IMR-90 (cell line): Measurements from ENCODE around the gene OXSR1. TPM values are rescaled to one million over a fixed set of nuclear protein-coding genes. Genes with fewer than 3 reads are reported as not detected.
A peak's percentile ranks its signal among the peaks of the same experiment; 100 is the strongest.

Experiments
- ATAC-seq: fragments of 200-7000 bp; cut with Tn5 transposase; 2 replicates; pipeline ENCODE4 v1.9.1; 2020; ENCODE audit warnings: low read depth, mild to moderate bottlenecking, moderate library complexity
- BruUV-seq: library from RNA; stranded (reverse); fragments of 400-500 nt; replicated peaks from 2 replicates; lab custom pipeline; 2021; lab: Mats Ljungman, UMichigan
- CTCF ChIA-PET: fragments of 300-600 bp; formaldehyde crosslinking; extraction: SDS; loops from one replicate; lab custom pipeline; 2021; ENCODE audit warnings: antibody characterized with exemption; lab: Yijun Ruan, JAX
- POLR2A ChIA-PET: fragments of 300-600 bp; sonication (Branson Sonifier 250); formaldehyde crosslinking; loops from one replicate; lab custom pipeline; 2022; ENCODE audit warnings: antibody characterized with exemption; ENCODE audit not compliant: unreplicated experiment; lab: Charles Lee
- DNase-seq: peaks from one replicate; pipeline ENCODE4 v3.0.0; 2013
- H2AFZ ChIP-seq: replicated peaks from 2 replicates; pipeline ENCODE3; 2013; ENCODE audit warnings: low read length, mild to moderate bottlenecking; ENCODE audit not compliant: poor library complexity
- H2AK5ac ChIP-seq: 2 replicates; pipeline ENCODE4 v1.6.1; 2013; ENCODE audit warnings: low read depth, low read length, inconsistent platforms
- H2AK9ac ChIP-seq: replicated peaks from 2 replicates; pipeline ENCODE3; 2013; ENCODE audit warnings: mild to moderate bottlenecking, low read depth, low read length, moderate library complexity; ENCODE audit not compliant: poor library complexity
- H2BK120ac ChIP-seq: 2 replicates; pipeline ENCODE4 v1.6.1; 2013; ENCODE audit warnings: low read depth, low read length, inconsistent platforms
- H2BK15ac ChIP-seq: 3 replicates; pipeline ENCODE4 v1.6.1; 2013; ENCODE audit warnings: low read depth, low read length, inconsistent platforms
- H2BK20ac ChIP-seq: 2 replicates; pipeline ENCODE4 v1.6.1; 2013; ENCODE audit warnings: low read depth, mild to moderate bottlenecking, inconsistent platforms, low read length, moderate library complexity
- H2BK5ac ChIP-seq: 2 replicates; pipeline ENCODE4 v1.6.1; 2013; ENCODE audit warnings: mild to moderate bottlenecking, low read depth, low read length, inconsistent platforms; ENCODE audit not compliant: poor library complexity, severe bottlenecking
- H3K14ac ChIP-seq: replicated peaks from 2 replicates; pipeline ENCODE4 v1.6.1; 2013; ENCODE audit warnings: low read depth, low read length, inconsistent platforms
- H3K18ac ChIP-seq: 2 replicates; pipeline ENCODE4 v1.6.1; 2013; ENCODE audit warnings: low read depth, low read length, control low read depth
- H3K23ac ChIP-seq: 2 replicates; pipeline ENCODE4 v1.6.1; 2013; ENCODE audit warnings: low read depth, low read length, inconsistent platforms
- H3K27ac ChIP-seq: 2 replicates; pipeline ENCODE4 v1.5.1; 2013; ENCODE audit warnings: mild to moderate bottlenecking, control low read depth, low read length; ENCODE audit not compliant: insufficient read depth
- H3K27me3 ChIP-seq: 2 replicates; pipeline ENCODE4 v1.6.1; 2013; ENCODE audit warnings: low read length; ENCODE audit not compliant: control insufficient read depth, insufficient read depth
- H3K36me3 ChIP-seq: 2 replicates; pipeline ENCODE4 v1.6.1; 2013; ENCODE audit warnings: low read length, mixed read lengths; ENCODE audit not compliant: control insufficient read depth, insufficient read depth
- H3K4ac ChIP-seq: 2 replicates; pipeline ENCODE4 v1.6.1; 2013; ENCODE audit warnings: low read depth, low read length, inconsistent platforms
- H3K4me1 ChIP-seq: 2 replicates; pipeline ENCODE4 v1.6.1; 2013; ENCODE audit warnings: low read length, mixed read lengths; ENCODE audit not compliant: control insufficient read depth, insufficient read depth
- H3K4me2 ChIP-seq: 2 replicates; pipeline ENCODE4 v1.6.1; 2013; ENCODE audit warnings: low read depth, mild to moderate bottlenecking, control low read depth, low read length, moderate library complexity
- H3K4me3 ChIP-seq: 2 replicates; pipeline ENCODE4 v1.5.1; 2013; ENCODE audit warnings: low read depth, mild to moderate bottlenecking, control low read depth, low read length, moderate library complexity; ENCODE audit not compliant: insufficient read depth
- H3K56ac ChIP-seq: 2 replicates; pipeline ENCODE4 v1.6.1; 2013; ENCODE audit warnings: low read length, inconsistent platforms; ENCODE audit not compliant: insufficient read depth; ENCODE audit errors: extremely low read depth
- H3K79me1 ChIP-seq, 2 experiments: 2 replicates each; pipeline ENCODE4 v1.6.1; 2013; ENCODE audit warnings: low read length in 2 of 2, inconsistent platforms in 1 of 2, low read depth in 1 of 2
- H3K9ac ChIP-seq: 2 replicates; pipeline ENCODE4 v1.6.1; 2013; ENCODE audit warnings: low read depth, low read length, control low read depth
- H3K9me1 ChIP-seq: 2 replicates; pipeline ENCODE4 v1.6.1; 2013; ENCODE audit warnings: low read length, inconsistent platforms; ENCODE audit not compliant: insufficient read depth
- H3K9me3 ChIP-seq: 2 replicates; pipeline ENCODE4 v1.6.1; 2013; ENCODE audit warnings: low read length; ENCODE audit not compliant: control insufficient read depth, insufficient read depth
- H4K20me1 ChIP-seq: 2 replicates; pipeline ENCODE4 v1.6.1; 2013; ENCODE audit warnings: low read length, inconsistent platforms; ENCODE audit not compliant: insufficient read depth
- H4K5ac ChIP-seq: 2 replicates; pipeline ENCODE4 v1.6.1; 2013; ENCODE audit warnings: mild to moderate bottlenecking, low read depth, low read length, control low read depth
- H4K8ac ChIP-seq, 2 experiments: 2 replicates each; pipeline ENCODE4 v1.6.1; 2013; ENCODE audit warnings: low read depth in 2 of 2, low read length in 2 of 2, control low read depth in 1 of 2, inconsistent platforms in 1 of 2
- H4K91ac ChIP-seq: 2 replicates; pipeline ENCODE4 v1.6.1; 2013; ENCODE audit warnings: low read depth, low read length, inconsistent platforms; ENCODE audit not compliant: insufficient read depth
- CEBPB ChIP-seq: IDR thresholded peaks from 2 replicates; pipeline ENCODE4 v1.6.1; 2012; ENCODE audit warnings: low read depth, low read length, improper control_type of control experiment
- FOS ChIP-seq: fragments of 150-350 bp; IDR thresholded peaks from 2 replicates; pipeline ENCODE4 v1.6.1; 2016; ENCODE audit warnings: low read depth, low read length
- MAZ ChIP-seq: IDR thresholded peaks from 2 replicates; pipeline ENCODE4 v1.6.1; 2012; ENCODE audit warnings: low read depth, mild to moderate bottlenecking, low read length, improper control_type of control experiment, moderate library complexity, borderline replicate concordance
- NFE2L2 ChIP-seq: fragments of 150-350 bp; IDR thresholded peaks from 2 replicates; pipeline ENCODE4 v1.6.1; 2016; ENCODE audit warnings: low read depth, mild to moderate bottlenecking, low read length
- RCOR1 ChIP-seq: IDR thresholded peaks from 2 replicates; pipeline ENCODE4 v1.6.1; 2012; ENCODE audit warnings: mild to moderate bottlenecking, low read length, improper control_type of control experiment; ENCODE audit not compliant: insufficient replicate concordance
- RFX5 ChIP-seq: IDR thresholded peaks from 2 replicates; pipeline ENCODE4 v1.8.0; 2012; ENCODE audit warnings: low read depth, mild to moderate bottlenecking, low read length, moderate library complexity
- SMC3 ChIP-seq: fragments of 150-350 bp; IDR thresholded peaks from 2 replicates; pipeline ENCODE4 v1.6.1; 2016; ENCODE audit warnings: low read depth, mild to moderate bottlenecking, antibody characterized with exemption, low read length, moderate library complexity
- WGBS, 2 experiments: methylation state at CpG; one replicate each; pipeline versions ENCODE4 v1.1.5 to v1.1.7; 2013; ENCODE audit warnings: missing lambda C conversion rate in 2 of 2; ENCODE audit not compliant: insufficient read length in 1 of 2; ENCODE audit errors: extremely low coverage in 2 of 2; 5-methylcytosine and 5-hydroxymethylcytosine counted together
- dilution Hi-C: fragments of 300-500 bp; cut with HindIII; formaldehyde crosslinking; loops from one replicate; pipeline ENCODE4 v1.14.3; 2018; ENCODE audit warnings: low sequenced_read_pairs; ENCODE audit not compliant: unreplicated experiment
- in situ Hi-C: fragments of 300-500 bp; cut with MboI; formaldehyde crosslinking; loops from 3 replicates; pipeline ENCODE4 v1.14.3; 2019; ENCODE audit warnings: low sequenced_read_pairs, inconsistent platforms, mixed read lengths
- intact Hi-C: fragments of 100-400 bp; cut with micrococcal nuclease; formaldehyde crosslinking; loops from 2 replicates; pipeline ENCODE4 v1.10.0; 2022
- polyA plus RNA-seq, 3 experiments: library from polyadenylated mRNA; depleted of rRNA; stranded (reverse); fragments of >200 nt; gene quantifications; 2 replicates each; pipeline ENCODE4 v1.2.3, GENCODE V29; 2012; ENCODE audit warnings: low replicate concordance in 1 of 3
- total RNA-seq: library from RNA; depleted of rRNA; stranded (reverse); fragments of >200 nt; gene quantifications from 2 replicates; pipeline ENCODE4 v1.2.3, GENCODE V29; 2012
- TF ChIP-seq, protein P1 (sequence below): conservative IDR thresholded peaks from 2 replicates; pipeline ENCODE4 v1.5.1; 2012; ENCODE audit warnings: mild to moderate bottlenecking, low read depth, low read length, improper control_type of control experiment

The OXSR1 gene
- total and polyA plus RNA-seq, 2 of the 4 experiments (the other 2 are of a cell fraction), result 32.9 to 37.6 TPM

DNA sequence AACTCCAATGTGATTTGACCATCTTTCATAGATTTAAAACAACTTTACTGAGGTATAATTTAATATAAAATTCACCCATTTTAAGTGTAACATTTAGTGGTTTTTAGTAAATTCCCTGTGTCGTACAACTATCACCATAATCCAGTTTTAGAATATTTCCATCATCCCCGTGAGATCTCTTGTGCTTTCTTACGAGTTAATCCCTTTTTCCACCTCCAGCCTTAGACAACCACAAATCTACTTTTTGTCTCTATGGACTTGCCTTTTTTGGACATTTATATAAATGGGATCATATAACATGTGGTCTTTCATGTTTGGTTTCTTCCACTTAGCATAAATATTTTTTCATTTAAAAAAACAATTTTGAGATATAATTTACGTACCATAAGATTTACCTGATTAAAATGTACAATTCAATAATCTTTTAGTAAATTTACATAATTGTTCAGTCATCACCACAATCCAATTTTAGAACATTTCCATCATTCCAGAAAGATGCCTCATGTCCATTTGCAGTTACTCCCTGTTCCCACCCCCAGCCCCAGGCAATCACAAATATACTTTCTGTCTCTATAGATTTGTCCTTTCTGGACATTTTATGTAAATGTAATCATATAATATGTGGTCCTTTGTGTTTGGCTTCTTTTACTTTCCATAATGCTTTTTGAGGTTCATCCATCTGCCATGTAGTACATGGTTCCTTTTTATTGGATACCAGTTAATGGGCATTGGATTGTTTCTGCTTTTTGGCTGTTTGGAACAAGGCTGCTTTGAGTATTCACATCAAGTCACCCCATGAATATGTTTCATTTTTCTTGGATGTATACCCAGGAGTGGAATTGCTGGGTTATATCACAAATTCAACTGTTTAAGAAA lies 3.1 kb downstream of the OXSR1 start (continued):
- no peak for TF ChIP-seq CEBPB
- no peak for TF ChIP-seq NFE2L2

DNA sequence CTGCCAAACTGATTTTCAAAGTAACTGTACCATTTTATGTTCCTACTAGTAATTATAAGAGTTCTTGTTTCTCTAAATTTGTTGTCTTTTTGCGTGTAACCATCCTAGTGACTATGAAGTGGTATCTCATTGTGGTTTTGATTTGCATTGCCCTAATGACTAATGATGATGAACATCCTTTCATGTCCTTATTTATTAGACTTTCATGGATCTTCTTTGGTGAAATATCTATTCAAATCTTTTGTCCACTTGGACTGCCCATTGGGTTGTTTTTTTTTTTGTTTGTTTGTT lies 3.6 kb downstream of the OXSR1 start:
- dilution Hi-C loops (no loop called here), in situ Hi-C loops (no loop called here), intact Hi-C loops (no loop called here)
- no peak overlapping the region; the same call in 1 of the 2 replicates for H3K4me3 ChIP-seq
- H3K9me1 ChIP-seq, result peaks cover 12% of the 10 kb centered on the region
- ATAC-seq (no peak), DNase-seq (peak; percentile 39)
- H2BK120ac ChIP-seq, result peak overlapping the region; percentile 86
- no peak for TF ChIP-seq SMC3
- no peak for TF ChIP-seq MAZ
- TF ChIP-seq, protein P1, sequence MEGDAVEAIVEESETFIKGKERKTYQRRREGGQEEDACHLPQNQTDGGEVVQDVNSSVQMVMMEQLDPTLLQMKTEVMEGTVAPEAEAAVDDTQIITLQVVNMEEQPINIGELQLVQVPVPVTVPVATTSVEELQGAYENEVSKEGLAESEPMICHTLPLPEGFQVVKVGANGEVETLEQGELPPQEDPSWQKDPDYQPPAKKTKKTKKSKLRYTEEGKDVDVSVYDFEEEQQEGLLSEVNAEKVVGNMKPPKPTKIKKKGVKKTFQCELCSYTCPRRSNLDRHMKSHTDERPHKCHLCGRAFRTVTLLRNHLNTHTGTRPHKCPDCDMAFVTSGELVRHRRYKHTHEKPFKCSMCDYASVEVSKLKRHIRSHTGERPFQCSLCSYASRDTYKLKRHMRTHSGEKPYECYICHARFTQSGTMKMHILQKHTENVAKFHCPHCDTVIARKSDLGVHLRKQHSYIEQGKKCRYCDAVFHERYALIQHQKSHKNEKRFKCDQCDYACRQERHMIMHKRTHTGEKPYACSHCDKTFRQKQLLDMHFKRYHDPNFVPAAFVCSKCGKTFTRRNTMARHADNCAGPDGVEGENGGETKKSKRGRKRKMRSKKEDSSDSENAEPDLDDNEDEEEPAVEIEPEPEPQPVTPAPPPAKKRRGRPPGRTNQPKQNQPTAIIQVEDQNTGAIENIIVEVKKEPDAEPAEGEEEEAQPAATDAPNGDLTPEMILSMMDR, result no peak
- TF ChIP-seq RCOR1, result no peak
- no peak for TF ChIP-seq FOS
- no peak for TF ChIP-seq RFX5
- peak overlapping the region in 1 of 2 experiments; percentile 26; a peak in 2 of 4 replicates for H4K8ac ChIP-seq
- no peak overlapping the region for H2BK15ac ChIP-seq
- no peaks in the 10 kb centered on the region for H3K27me3 ChIP-seq
- H3K56ac ChIP-seq, result peak overlapping the region; percentile 70; the same call in 1 of the 2 replicates
- no peak overlapping the region for H2AFZ ChIP-seq
- H2BK5ac ChIP-seq, result peak overlapping the region; percentile 96
- H3K79me1 ChIP-seq, result peaks cover 0 to 36% of the 10 kb centered on the region in 2 experiments; a peak in 2 of 4 replicates
- peak overlapping the region; percentile 88; the same call in 1 of the 2 replicates for H3K14ac ChIP-seq
- POLR2A ChIA-PET, result no interaction called here
- H3K36me3 ChIP-seq, result no peaks in the 10 kb centered on the region
- peak overlapping the region; percentile 94; the same call in 1 of the 2 replicates for H3K4me2 ChIP-seq
- peak overlapping the region; percentile 48; the same call in 1 of the 2 replicates for H2AK5ac ChIP-seq
- H3K4me1 ChIP-seq, result peaks cover 13% of the 10 kb centered on the region
- H2AK9ac ChIP-seq, result no peak overlapping the region
- H4K20me1 ChIP-seq, result peaks cover 25% of the 10 kb centered on the region; the same call in 1 of the 2 replicates
- no peak overlapping the region; the same call in 1 of the 2 replicates for H4K5ac ChIP-seq
- H4K91ac ChIP-seq, result no peak overlapping the region; the same call in none of the 2 replicates
- H3K4ac ChIP-seq, result peak overlapping the region; percentile 72; the same call in 1 of the 2 replicates
- peak overlapping the region; percentile 90; the same call in 1 of the 2 replicates for H3K23ac ChIP-seq
- H3K18ac ChIP-seq, result peak overlapping the region; percentile 82; the same call in 1 of the 2 replicates
- WGBS, 2 experiments, result no CpG with 5 or more reads among the region's 1 CpG
- no peak overlapping the region for H2BK20ac ChIP-seq
- no peaks in the 10 kb centered on the region for H3K9me3 ChIP-seq
- no TSS peak for BruUV-seq
- no peak overlapping the region for H3K9ac ChIP-seq
- CTCF ChIA-PET, result no interaction called here
- no peak overlapping the region; the same call in 1 of the 2 replicates for H3K27ac ChIP-seq
